H1 (cell line): Measurements from ENCODE around the gene SLC35E3.
"Not testable (repeated sequence)": the region's sequence is repeated elsewhere in the genome, so short reads cannot be mapped to it uniquely, and the experiment has no call there.

Source experiments
- BACH1 ChIP-seq: IDR thresholded peaks from 2 replicates; pipeline ENCODE4 v1.6.1; 2012; ENCODE audit warnings: low read length, improper control_type of control experiment
- EZH2 ChIP-seq: fragments of 200-600 bp; sonication (generic); IDR thresholded peaks from 2 replicates; pipeline ENCODE4 v1.7.1; 2012; ENCODE audit warnings: low read depth, mild to moderate bottlenecking, moderate library complexity, low read length, inconsistent platforms; ENCODE audit not compliant: severe bottlenecking
- HDAC2 ChIP-seq, 2 experiments: fragments of 300-600 bp in 1 of 2; sonication (generic) in 1 of 2; IDR thresholded peaks; 2 replicates each; pipeline ENCODE4 v1.6.1; 2011 to 2012; ENCODE audit warnings: low read depth in 2 of 2, low read length in 2 of 2, mild to moderate bottlenecking in 2 of 2, moderate library complexity in 2 of 2, borderline replicate concordance in 1 of 2, inconsistent platforms in 1 of 2
- TAF1 ChIP-seq: IDR thresholded peaks from 2 replicates; pipeline ENCODE4 v1.6.1; 2011; ENCODE audit warnings: mild to moderate bottlenecking, low read depth, low read length
- TEAD4 ChIP-seq: IDR thresholded peaks from 2 replicates; pipeline ENCODE4 v1.6.1; 2012; ENCODE audit warnings: low read depth, low read length, inconsistent platforms, mixed read lengths

DNA sequence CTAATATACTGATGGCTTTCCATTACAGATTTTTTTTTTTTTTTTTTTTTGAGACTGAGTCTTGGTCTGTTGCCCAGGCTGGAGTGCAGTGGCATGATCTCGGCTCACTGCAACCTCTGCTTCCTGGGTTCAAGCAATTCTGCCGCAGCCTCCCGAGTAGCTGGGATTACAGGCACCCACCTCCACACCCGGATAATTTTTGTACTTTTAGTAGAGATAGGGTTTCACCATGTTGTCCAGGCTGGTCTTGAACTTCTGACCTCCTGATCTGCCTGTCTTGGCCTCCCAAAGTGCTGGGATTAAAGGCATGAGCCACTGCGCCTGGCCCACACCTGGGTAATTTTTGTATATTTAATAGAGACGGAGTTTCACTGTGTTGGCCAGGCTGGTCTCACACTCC, 65.6 kb downstream of the SLC35E3 start:
- TF ChIP-seq HDAC2 (IDR thresholded peaks at IDR 0.05; ENCODE audit: borderline replicate concordance in 1 of 2, low read depth in 2 of 2, low read length in 2 of 2); BACH1; TEAD4; EZH2; TAF1: not testable (repeated sequence)
